Hepatocyte (in vitro differentiated cells): ENCODE measurements around the gene TNFAIP8L3. TPM values are rescaled to one million over a fixed set of nuclear protein-coding genes. Genes with fewer than 3 reads are reported as not detected.

Experiments used
- DNase-seq: peaks from one replicate; pipeline ENCODE4 v3.0.0-alpha.2; 2016; ENCODE audit warnings: low spot score
- H2AFZ ChIP-seq: fragments of 200-600 bp; sonication (generic); 2 replicates; pipeline ENCODE4 v1.6.0; 2016; ENCODE audit warnings: antibody characterized with exemption, mild to moderate bottlenecking
- H3K27ac ChIP-seq: fragments of 200-600 bp; sonication (generic); 2 replicates; pipeline ENCODE4 v1.5.1; 2016; ENCODE audit warnings: mild to moderate bottlenecking
- H3K27me3 ChIP-seq: fragments of 200-600 bp; sonication (generic); 2 replicates; pipeline ENCODE4 v1.6.1; 2016
- H3K36me3 ChIP-seq: fragments of 200-600 bp; sonication (generic); replicated peaks from 2 replicates; pipeline ENCODE4 v1.5.1; 2016; ENCODE audit warnings: low read depth; ENCODE audit not compliant: insufficient read depth
- H3K4me1 ChIP-seq: fragments of 200-600 bp; sonication (generic); 2 replicates; pipeline ENCODE4 v1.5.1; 2016; ENCODE audit warnings: mild to moderate bottlenecking, moderate library complexity; ENCODE audit not compliant: insufficient read depth
- H3K4me2 ChIP-seq: fragments of 200-600 bp; sonication (generic); 2 replicates; pipeline ENCODE4 v1.6.0; 2016
- H3K4me3 ChIP-seq: fragments of 200-600 bp; sonication (generic); 2 replicates; pipeline ENCODE4 v1.5.1; 2016; ENCODE audit warnings: mild to moderate bottlenecking
- H3K79me2 ChIP-seq: fragments of 200-600 bp; sonication (generic); 2 replicates; pipeline ENCODE4 v1.6.0; 2017; ENCODE audit warnings: mild to moderate bottlenecking
- H3K9me2 ChIP-seq: fragments of 200-600 bp; sonication (generic); replicated peaks from 2 replicates; pipeline ENCODE4 v1.6.0; 2017; ENCODE audit warnings: mild to moderate bottlenecking; ENCODE audit not compliant: insufficient read depth
- H3K9me3 ChIP-seq: fragments of 200-600 bp; sonication (generic); 2 replicates; pipeline ENCODE4 v1.5.1; 2016; ENCODE audit warnings: low read depth, mild to moderate bottlenecking
- H4K20me1 ChIP-seq: fragments of 200-600 bp; sonication (generic); 2 replicates; pipeline ENCODE4 v1.6.0; 2016; ENCODE audit warnings: mild to moderate bottlenecking; ENCODE audit not compliant: insufficient read depth, poor library complexity, severe bottlenecking
- CTCF ChIP-seq: fragments of 200-600 bp; sonication (generic); IDR thresholded peaks from 2 replicates; pipeline ENCODE4 v1.5.1; 2016; ENCODE audit warnings: antibody characterized with exemption, mild to moderate bottlenecking; ENCODE audit not compliant: poor library complexity
- EZH2 ChIP-seq: fragments of 200-600 bp; sonication (generic); IDR thresholded peaks from 2 replicates; pipeline ENCODE4 v1.6.1; 2016; ENCODE audit warnings: antibody characterized with exemption, mild to moderate bottlenecking, borderline replicate concordance
- EZH2phosphoT487 ChIP-seq: fragments of 200-600 bp; sonication (generic); IDR thresholded peaks from one replicate; pipeline ENCODE4 v1.6.1; 2018; ENCODE audit warnings: antibody characterized with exemption, mild to moderate bottlenecking, low read depth, moderate library complexity; ENCODE audit not compliant: unreplicated experiment, severe bottlenecking
- WGBS: methylation state at CpG from one replicate; pipeline ENCODE4 v1.1.6; 2016; ENCODE audit warnings: low lambda C conversion rate; ENCODE audit errors: missing lambda C conversion rate; 5-methylcytosine and 5-hydroxymethylcytosine counted together
- polyA plus RNA-seq: library from polyadenylated mRNA; unstranded; fragments of >200 nt; fragmentation: Nextera tagmentation; extraction: Ambion mirVana; gene quantifications from 2 replicates; pipeline ENCODE4 v1.2.1, GENCODE V29; 2016
- total RNA-seq: library from RNA; depleted of rRNA; stranded (reverse); fragments of >200 nt; gene quantifications from 2 replicates; pipeline ENCODE4 v1.2.3, GENCODE V29; 2014

The TNFAIP8L3 gene
- total and polyA plus RNA-seq, 2 experiments from 2014 or later = 2.4 to 3.4 TPM

GRCh38 chr15:51089699-51090453 lies 4.8 kb downstream of the TNFAIP8L3 start:
- Histone ChIP-seq H3K9me3 (no peaks in the 10 kb centered on the region), H4K20me1 (no peaks in the 10 kb centered on the region), H3K79me2 (no peaks in the 10 kb centered on the region), H3K4me3 (no peak overlapping the region), H3K4me2 (no peak overlapping the region), H3K9me2 (no peaks in the 10 kb centered on the region), H3K27ac (no peak overlapping the region), H2AFZ (no peak overlapping the region), H3K27me3 (peaks cover 60% of the 10 kb centered on the region), H3K4me1 (no peaks in the 10 kb centered on the region), H3K36me3 (no peaks in the 10 kb centered on the region)
- WGBS = 71% methylated on average over 4 of the region's 4 CpGs
- DNase-seq = no peak
- TF ChIP-seq CTCF (no peak), EZH2phosphoT487 (no peak), EZH2 (no peak)

GRCh38 chr15:51089041-51089440 lies 5.7 kb downstream of the TNFAIP8L3 start:
- no peak for DNase-seq
- H3K27me3 ChIP-seq = peaks cover 55% of the 10 kb centered on the region
- H3K4me3 ChIP-seq = no peak overlapping the region

GRCh38 chr15:51088585-51088984 lies 6.1 kb downstream of the TNFAIP8L3 start:
- H3K9me3 ChIP-seq = no peaks in the 10 kb centered on the region
- no peak overlapping the region for H2AFZ ChIP-seq
- H3K27me3 ChIP-seq = peaks cover 50% of the 10 kb centered on the region
- no peaks in the 10 kb centered on the region for H3K9me2 ChIP-seq
- H3K4me2 ChIP-seq = no peak overlapping the region
- H3K4me1 ChIP-seq = no peaks in the 10 kb centered on the region
- H3K79me2 ChIP-seq = no peaks in the 10 kb centered on the region
- DNase-seq = no peak
- no peak for TF ChIP-seq CTCF
- no peaks in the 10 kb centered on the region for H4K20me1 ChIP-seq
- H3K4me3 ChIP-seq = no peak overlapping the region
- no peaks in the 10 kb centered on the region for H3K36me3 ChIP-seq
- 72% methylated on average over 2 of the region's 2 CpGs for WGBS
- H3K27ac ChIP-seq = no peak overlapping the region

More at GRCh38 chr15:51089041-51089440, 5.7 kb downstream of the TNFAIP8L3 start:
- TF ChIP-seq CTCF = no peak
- TF ChIP-seq EZH2 = no peak
- no peak for TF ChIP-seq EZH2phosphoT487
- WGBS = 93% methylated on average over 1 of the region's 1 CpG
- H3K4me2 ChIP-seq = no peak overlapping the region
- H3K9me3 ChIP-seq = no peaks in the 10 kb centered on the region
- H2AFZ ChIP-seq = no peak overlapping the region
- H3K4me1 ChIP-seq = no peaks in the 10 kb centered on the region
- no peaks in the 10 kb centered on the region for H3K79me2 ChIP-seq
- no peaks in the 10 kb centered on the region for H4K20me1 ChIP-seq
- no peaks in the 10 kb centered on the region for H3K36me3 ChIP-seq
- no peaks in the 10 kb centered on the region for H3K9me2 ChIP-seq
- no peak overlapping the region for H3K27ac ChIP-seq

DNA sequence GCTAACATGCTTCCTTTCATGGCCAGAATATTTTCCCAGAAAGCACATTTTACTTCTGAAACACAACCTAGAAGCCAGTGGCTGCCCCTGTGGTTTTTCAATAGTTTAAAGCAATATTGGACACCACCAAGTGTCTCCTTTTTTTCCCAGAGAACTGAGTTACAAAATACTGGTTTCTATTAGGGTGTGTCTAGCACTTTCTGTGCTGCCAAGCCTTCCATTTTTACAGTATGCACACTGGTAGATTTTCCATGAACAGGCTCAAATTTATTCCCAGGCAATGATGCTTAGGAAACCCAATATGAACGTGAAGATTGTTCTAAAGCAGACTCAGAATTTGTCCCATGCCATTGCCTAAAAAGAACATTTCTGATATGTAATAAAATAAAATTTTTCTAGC lies 7.2 kb downstream of the TNFAIP8L3 start:
- WGBS = 84% methylated on average over 1 of the region's 1 CpG
- Histone ChIP-seq H2AFZ (no peak overlapping the region), H3K4me3 (no peak overlapping the region), H3K36me3 (no peaks in the 10 kb centered on the region), H3K79me2 (no peaks in the 10 kb centered on the region), H3K27me3 (peaks cover 39% of the 10 kb centered on the region), H3K9me3 (no peaks in the 10 kb centered on the region), H3K4me2 (no peak overlapping the region), H3K9me2 (no peaks in the 10 kb centered on the region), H3K4me1 (no peaks in the 10 kb centered on the region), H3K27ac (no peak overlapping the region), H4K20me1 (no peaks in the 10 kb centered on the region)
- DNase-seq = no peak
- TF ChIP-seq CTCF = no peak
- TF ChIP-seq EZH2phosphoT487 = no peak
- TF ChIP-seq EZH2 = no peak
